K562 (cell line): ENCODE data around the gene WDR70. TPM values are rescaled to one million over a fixed set of nuclear protein-coding genes. Genes with fewer than 3 reads are reported as not detected.
A peak's percentile ranks its signal among the peaks of the same experiment; 100 is the strongest.

Experiments
- ATAC-seq: fragments of 200-7000 bp; cut with Tn5 transposase; 3 replicates; pipeline ENCODE4 v1.9.1; 2020; ENCODE audit warnings: moderate library complexity
- BruUV-seq: library from RNA; stranded (reverse); fragments of 400-500 nt; replicated peaks from 2 replicates; lab custom pipeline; 2021; lab: Mats Ljungman, UMichigan
- CTCF ChIA-PET: fragments of 300-600 bp; formaldehyde crosslinking; extraction: SDS; loops from one replicate; lab custom pipeline; 2021; ENCODE audit warnings: low intra/inter-chr PET ratio; lab: Yijun Ruan, JAX
- POLR2A ChIA-PET: fragments of 300-600, 350-650 bp; sonication (Branson Sonifier 250); formaldehyde crosslinking; extraction: SDS; loops from one replicate; lab custom pipeline; 2021; ENCODE audit warnings: antibody characterized with exemption, inconsistent platforms; lab: Yijun Ruan, JAX
- DNase-seq, 4 experiments: peaks; one replicate each; pipeline versions ENCODE4 v3.0.0 to v3.0.0-alpha.2; 2011 to 2018; ENCODE audit warnings: low spot score in 3 of 4, mixed read lengths in 3 of 4; ENCODE audit errors: extremely low read depth in 1 of 4
- FAIRE-seq: peaks from 2 replicates; lab custom pipeline; 2011; peaks lifted over from hg19 to GRCh38; lab: Jason Lieb, UNC
- H2AFZ ChIP-seq: 2 replicates; pipeline ENCODE4 v1.6.0; 2011; ENCODE audit warnings: low read depth, low read length, control low read depth, inconsistent platforms
- H3K27ac ChIP-seq: fragments of 200-600 bp; 3 replicates; pipeline ENCODE4 v1.8.0; 2011; ENCODE audit warnings: low read depth, mild to moderate bottlenecking, control low read depth, inconsistent platforms, low read length, moderate library complexity, mixed read lengths; ENCODE audit errors: extremely low read depth
- H3K27me3 ChIP-seq, 2 experiments: fragments of 300-600 bp in 1 of 2; 2 replicates in 1 of 2; 3 replicates in 1 of 2; pipeline versions ENCODE4 v1.6.0 to v1.8.0; 2011; ENCODE audit warnings: inconsistent platforms in 2 of 2, low read length in 2 of 2, mild to moderate bottlenecking in 1 of 2, mixed read lengths in 1 of 2, moderate library complexity in 1 of 2; ENCODE audit not compliant: control insufficient read depth in 2 of 2, insufficient read depth in 2 of 2
- H3K36me3 ChIP-seq: fragments of 300-600 bp; 3 replicates; pipeline ENCODE4 v1.8.0; 2011; ENCODE audit warnings: mild to moderate bottlenecking, low read length, inconsistent platforms; ENCODE audit not compliant: control insufficient read depth, insufficient read depth
- H3K4me1 ChIP-seq, 2 experiments: fragments of 200-600 bp in 1 of 2; replicated peaks in 1 of 2; 2 replicates in 1 of 2; 3 replicates in 1 of 2; pipeline versions ENCODE4 v1.5.1 to v1.8.0; 2011; ENCODE audit warnings: inconsistent platforms in 2 of 2, low read length in 2 of 2, mild to moderate bottlenecking in 1 of 2, mixed read lengths in 1 of 2, moderate library complexity in 1 of 2; ENCODE audit not compliant: control insufficient read depth in 2 of 2, insufficient read depth in 2 of 2
- H3K4me2 ChIP-seq: 2 replicates; pipeline ENCODE4 v1.6.1; 2011; ENCODE audit warnings: low read length, control low read depth, inconsistent platforms, mixed read lengths; ENCODE audit not compliant: insufficient read depth
- H3K4me3 ChIP-seq: fragments of 200-600 bp; sonication (generic), shearing (Covaris generic); 2 replicates; pipeline ENCODE4 v1.5.1; 2016; ENCODE audit warnings: control low read depth, inconsistent platforms
- H3K79me2 ChIP-seq: fragments of 200-600 bp; 3 replicates; pipeline ENCODE4 v1.8.0; 2011; ENCODE audit warnings: low read length, inconsistent platforms; ENCODE audit not compliant: control insufficient read depth, insufficient read depth
- H3K9ac ChIP-seq, 2 experiments: 2 replicates each; pipeline versions ENCODE4 v1.6.0 to v1.6.1; 2011; ENCODE audit warnings: low read depth in 2 of 2, low read length in 2 of 2, control low read depth in 1 of 2, inconsistent platforms in 1 of 2, mild to moderate bottlenecking in 1 of 2, mixed read lengths in 1 of 2; ENCODE audit not compliant: insufficient read depth in 1 of 2
- H3K9me1 ChIP-seq: one replicate; pipeline ENCODE4 v1.6.0; 2011; ENCODE audit warnings: inconsistent platforms, mild to moderate bottlenecking, low read length, moderate library complexity; ENCODE audit not compliant: control insufficient read depth, insufficient read depth
- H3K9me3 ChIP-seq: replicated peaks from 2 replicates; pipeline ENCODE4 v1.5.1; 2011; ENCODE audit warnings: low read depth, low read length, inconsistent platforms; ENCODE audit not compliant: control insufficient read depth, insufficient read depth
- H4K20me1 ChIP-seq: replicated peaks from 2 replicates; pipeline ENCODE4 v1.6.1; 2011; ENCODE audit warnings: low read length, inconsistent platforms, mixed read lengths; ENCODE audit not compliant: control insufficient read depth, insufficient read depth
- C11orf30 ChIP-seq: fragments of 450-650 bp; IDR thresholded peaks from 2 replicates; pipeline ENCODE4 v1.6.1; 2016; ENCODE audit warnings: low read depth, mild to moderate bottlenecking
- FOXP1 ChIP-seq: sonication (generic); formaldehyde crosslinking; IDR thresholded peaks from 2 replicates; pipeline ENCODE4 v1.8.0; 2022; ENCODE audit warnings: mild to moderate bottlenecking, missing genetic modification reagents
- HNRNPUL1 ChIP-seq: fragments of 200-400 bp; formaldehyde crosslinking; IDR thresholded peaks from 2 replicates; pipeline ENCODE4 v1.6.1; 2017; ENCODE audit warnings: low read length
- KDM2B ChIP-seq: fragments of 250-450 bp; sonication (Bioruptor Pico); IDR thresholded peaks from 2 replicates; pipeline ENCODE4 v1.8.0; 2021; ENCODE audit warnings: mild to moderate bottlenecking, moderate library complexity
- MTA1 ChIP-seq: fragments of 450-650 bp; IDR thresholded peaks from 2 replicates; pipeline ENCODE4 v1.6.1; 2017; ENCODE audit warnings: borderline replicate concordance
- PHB2 ChIP-seq: fragments of 450-650 bp; IDR thresholded peaks from 2 replicates; pipeline ENCODE4 v1.6.1; 2017; ENCODE audit warnings: low read depth
- RB1 ChIP-seq: fragments of 450-650 bp; IDR thresholded peaks from 2 replicates; pipeline ENCODE4 v1.6.1; 2017; ENCODE audit warnings: low read depth, mild to moderate bottlenecking
- SNAPC5 ChIP-seq: fragments of 250-450 bp; sonication (Bioruptor Pico); IDR thresholded peaks from 2 replicates; pipeline ENCODE4 v1.8.0; 2021; ENCODE audit warnings: moderate library complexity, mild to moderate bottlenecking, inconsistent platforms
- SNRNP70 ChIP-seq: fragments of 200-400 bp; formaldehyde crosslinking; optimal IDR thresholded peaks from 2 replicates; pipeline ENCODE3; 2017; ENCODE audit warnings: low read depth, low read length
- TBL1XR1 ChIP-seq, 2 experiments: IDR thresholded peaks; 2 replicates each; pipeline ENCODE4 v1.6.1; 2012; ENCODE audit warnings: improper control_type of control experiment in 2 of 2, low read length in 2 of 2, mild to moderate bottlenecking in 1 of 2
- TFAM ChIP-seq: fragments of 250-450 bp; sonication (Bioruptor Pico); conservative IDR thresholded peaks from 2 replicates; pipeline ENCODE4 v1.5.0; 2021; ENCODE audit warnings: mild to moderate bottlenecking, moderate library complexity
- ZFPM2 ChIP-seq: fragments of 250-450 bp; sonication (Bioruptor Pico); IDR thresholded peaks from 2 replicates; pipeline ENCODE4 v1.5.1; 2022; ENCODE audit warnings: mild to moderate bottlenecking
- ZNF57 ChIP-seq: fragments of 450-650 bp; formaldehyde crosslinking; IDR thresholded peaks from 2 replicates; pipeline ENCODE4 v1.4.0; 2020; ENCODE audit warnings: mild to moderate bottlenecking, moderate library complexity
- ZNF699 ChIP-seq: fragments of 250-450 bp; sonication (Bioruptor Pico); IDR thresholded peaks from 2 replicates; pipeline ENCODE4 v1.8.0; 2021; ENCODE audit warnings: mild to moderate bottlenecking, moderate library complexity; ENCODE audit not compliant: insufficient replicate concordance
- whole genome bisulfite sequencing: fragments of 100-300 bp; shearing (Covaris generic); methylation state at CpG from one replicate; pipeline ENCODE4 v1.1.6; 2016; ENCODE audit warnings: low coverage, mixed read lengths; ENCODE audit not compliant: insufficient coverage; ENCODE audit errors: missing lambda C conversion rate; 5-methylcytosine and 5-hydroxymethylcytosine counted together
- in situ Hi-C: fragments of 300-500 bp; cut with MboI; formaldehyde crosslinking; loops from 4 replicates; pipeline ENCODE4 v1.15.0; 2018; ENCODE audit warnings: inconsistent platforms, mixed read lengths
- intact Hi-C: fragments of 100-400 bp; cut with micrococcal nuclease; formaldehyde crosslinking; loops from 2 replicates; pipeline ENCODE4 v1.14.2; 2022
- polyA plus RNA-seq, 8 experiments: library from polyadenylated mRNA; depleted of rRNA in 4 of 8; stranded (reverse) in 5 of 8; unstranded in 3 of 8; fragments of >200 nt; fragmentation: Nextera tagmentation in 2 of 8; fragmentation: Illumina TruSeq in 1 of 8; extraction: Ambion mirVana in 2 of 8; extraction: Trizol in 1 of 8; gene quantifications; 2 replicates each; pipeline versions ENCODE4 v1.2.1 to v1.2.3, GENCODE V29; 2011 to 2014; ENCODE audit warnings: inconsistent platforms in 1 of 8, missing spikeins in 1 of 8
- total RNA-seq, 7 experiments: library from RNA; depleted of rRNA in 6 of 7; stranded (reverse); fragments of >200 nt in 6 of 7; fragmentation: Illumina TruSeq in 2 of 7; extraction: Trizol in 2 of 7; gene quantifications; 2 replicates each; pipeline versions ENCODE4 v1.2.1 to v1.2.3, GENCODE V29; 2011 to 2021; ENCODE audit warnings: low replicate concordance in 1 of 7
- TF ChIP-seq, protein P1 (sequence below): fragments of 250-450 bp; sonication (Bioruptor Pico); IDR thresholded peaks from 2 replicates; pipeline ENCODE4 v1.5.0; 2021

WDR70 gene
- total and polyA plus RNA-seq, 9 of the 15 experiments (the other 6 are each of a cell fraction or from before 2014, with no cell fraction given), result 16.8 to 46.6 (median 38.8) TPM

DNA sequence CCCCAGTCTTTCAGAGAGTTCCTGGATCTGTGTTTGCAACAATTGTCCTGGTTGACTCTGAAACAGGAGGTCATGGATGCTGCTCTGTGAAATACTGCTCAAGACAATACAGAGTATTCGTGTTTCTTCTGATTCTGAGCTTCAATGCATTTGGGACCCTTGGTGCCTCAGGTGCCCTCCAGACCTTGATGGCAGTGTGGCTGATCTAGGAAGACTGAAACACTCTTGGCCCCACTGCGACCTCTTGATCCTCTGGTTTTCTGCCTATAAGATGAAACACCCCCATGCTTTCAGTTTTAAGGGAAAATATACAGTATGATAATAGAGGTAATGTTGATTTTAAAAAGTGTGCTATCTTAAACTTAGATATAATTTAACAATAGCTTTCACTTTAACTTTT, 393.1 kb downstream of the WDR70 start (continued):
- no peak for TF ChIP-seq ZNF57 (CRISPR knock-in tag)
- TF ChIP-seq RB1, result no peak
- TF ChIP-seq, all 486 proteins: peak for 0

- ChIA-PET CTCF (no interaction called here), POLR2A (no interaction called here)
- Histone ChIP-seq H3K36me3 (no peaks in the 10 kb centered on the region), H3K4me2 (no peak overlapping the region), H3K9me3 (peaks cover 7% of the 10 kb centered on the region; the same call in 1 of the 2 replicates), H3K4me1 (no peaks in the 10 kb centered on the region), H3K4me3 (no peak overlapping the region), H2AFZ (no peak overlapping the region), H3K27ac (no peak overlapping the region), H4K20me1 (no peaks in the 10 kb centered on the region), H3K27me3 (no peaks in the 10 kb centered on the region; a peak in 1 of 5 replicates), H3K79me2 (no peaks in the 10 kb centered on the region), H3K9ac (no peak overlapping the region), H3K9me1 (no peaks in the 10 kb centered on the region)
- ATAC-seq (no peak), FAIRE-seq (no peak), DNase-seq (no peak)
- WGBS, result 6% methylated on average over 1 of the region's 1 CpG
- no peak for TF ChIP-seq ZNF699
- in situ Hi-C loops, result no loop called here
- no TSS peak for BruUV-seq
- intact Hi-C loops, result no loop called here
These were observed 394.7 kb downstream of the WDR70 start for GRCh38 chr5:37773809-37774208.

- ATAC-seq (no peak; the same call in 2 of the 3 replicates), FAIRE-seq (peak; percentile 88), DNase-seq (peak; percentile 33 to 64 (median 45))
- Histone ChIP-seq H3K4me2 (no peak overlapping the region), H4K20me1 (no peaks in the 10 kb centered on the region), H2AFZ (no peak overlapping the region), H3K27ac (no peak overlapping the region), H3K4me1 (no peaks in the 10 kb centered on the region), H3K9me3 (peaks cover 7% of the 10 kb centered on the region; the same call in 1 of the 2 replicates), H3K4me3 (no peak overlapping the region), H3K79me2 (no peaks in the 10 kb centered on the region), H3K36me3 (no peaks in the 10 kb centered on the region), H3K9me1 (no peaks in the 10 kb centered on the region), H3K27me3 (no peaks in the 10 kb centered on the region), H3K9ac (no peak overlapping the region)
- POLR2A ChIA-PET, result interaction anchor here (0.6 to 1.2 kb wide), 4 partner anchors 14 to 1035 kb away, joined by 3 read pairs; no protein-coding TSS in a partner anchor
- CTCF ChIA-PET, result no interaction called here
- intact Hi-C loops (loop anchor here (1.0 kb wide), 1 partner anchor 418 kb away; no protein-coding TSS in a partner anchor), in situ Hi-C loops (no loop called here)
- 67% methylated on average over 9 of the region's 9 CpGs for WGBS
- no TSS peak for BruUV-seq
- TF ChIP-seq FOXP1 (CRISPR knock-in tag) (no peak), SNAPC5 (CRISPR knock-in tag) (no peak), MTA1 (no peak), TBL1XR1 (IDR thresholded peaks at IDR 0.05; ENCODE audit: low read length in 2 of 2) (no peak), C11orf30 (peak; percentile 41), TFAM (CRISPR knock-in tag) (no peak), ZFPM2 (CRISPR knock-in tag) (no peak), PHB2 (no peak), SNRNP70 (no peak), KDM2B (CRISPR knock-in tag) (no peak), HNRNPUL1 (no peak)
- TF ChIP-seq, protein P1, sequence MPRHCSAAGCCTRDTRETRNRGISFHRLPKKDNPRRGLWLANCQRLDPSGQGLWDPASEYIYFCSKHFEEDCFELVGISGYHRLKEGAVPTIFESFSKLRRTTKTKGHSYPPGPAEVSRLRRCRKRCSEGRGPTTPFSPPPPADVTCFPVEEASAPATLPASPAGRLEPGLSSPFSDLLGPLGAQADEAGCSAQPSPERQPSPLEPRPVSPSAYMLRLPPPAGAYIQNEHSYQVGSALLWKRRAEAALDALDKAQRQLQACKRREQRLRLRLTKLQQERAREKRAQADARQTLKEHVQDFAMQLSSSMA (CRISPR knock-in tag), result no peak
These were observed 395.9 kb downstream of the WDR70 start for GRCh38 chr5:37774912-37775483.
